Measurements from ENCODE around the gene SYCE1. TPM values are rescaled to one million over a fixed set of nuclear protein-coding genes. Genes with fewer than 3 reads are reported as not detected.
"Not testable (repeated sequence)": the region's sequence is repeated elsewhere in the genome, so short reads cannot be mapped to it uniquely, and the experiment has no call there.

The SYCE1 gene, protein sequence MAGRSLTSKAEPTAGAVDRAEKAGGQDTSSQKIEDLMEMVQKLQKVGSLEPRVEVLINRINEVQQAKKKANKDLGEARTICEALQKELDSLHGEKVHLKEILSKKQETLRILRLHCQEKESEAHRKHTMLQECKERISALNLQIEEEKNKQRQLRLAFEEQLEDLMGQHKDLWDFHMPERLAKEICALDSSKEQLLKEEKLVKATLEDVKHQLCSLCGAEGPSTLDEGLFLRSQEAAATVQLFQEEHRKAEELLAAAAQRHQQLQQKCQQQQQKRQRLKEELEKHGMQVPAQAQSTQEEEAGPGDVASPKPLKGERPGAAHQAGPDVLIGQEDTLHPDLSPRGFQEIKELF
- 0.87 TPM for total RNA-seq
- long read RNA-seq, partial matches to known transcripts: 0 of 1 reads
- long read RNA-seq, other reads (novel, unspliced or antisense): 1 of 1 reads

DNA sequence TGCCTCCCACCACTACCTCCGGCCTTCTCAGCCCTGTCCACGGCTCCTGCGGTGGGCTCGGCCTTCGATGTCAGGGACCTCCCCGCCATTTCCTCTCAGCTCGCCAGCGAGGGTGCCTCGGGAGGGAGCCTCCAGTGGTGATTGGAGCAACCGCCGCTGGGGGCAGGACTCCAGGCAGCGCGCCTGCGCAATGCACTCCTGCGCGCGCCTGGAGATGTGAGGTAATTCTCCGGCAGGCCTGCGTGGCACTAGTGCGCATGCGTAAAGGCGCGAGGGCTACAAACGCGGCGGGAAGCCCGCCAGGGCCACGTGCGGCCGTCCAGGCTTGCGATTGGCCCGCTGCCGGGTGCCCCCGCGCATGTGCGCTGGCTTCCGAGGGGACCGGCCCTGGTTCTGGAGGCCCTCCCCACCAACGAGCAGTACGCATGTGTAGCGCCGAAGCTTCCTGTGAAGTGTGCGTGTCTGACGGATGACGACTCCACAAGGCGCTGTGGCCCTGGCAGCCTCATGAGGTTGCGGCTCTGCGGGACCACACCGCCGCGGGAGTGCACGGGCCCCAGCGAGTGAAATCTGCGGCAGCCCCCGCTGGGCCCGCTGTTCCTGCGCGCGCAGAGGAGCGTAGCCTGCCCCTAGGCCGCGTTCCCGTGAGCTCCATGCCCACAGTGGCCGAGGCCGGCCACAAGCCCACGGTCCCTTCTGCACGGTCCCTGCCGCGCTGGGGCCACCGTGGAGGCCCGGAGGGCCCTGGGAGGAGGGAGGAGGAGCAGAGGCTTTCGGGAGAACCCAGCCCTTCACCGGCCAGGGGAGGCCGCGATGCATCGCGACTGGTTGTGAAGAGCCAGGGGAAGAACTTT lies at the start of gene SYCE1:
Gene SYCE1 (minus strand): TSS at position 143 of the 854 bp plus-strand sequence. CDS start 54 bp downstream, at position 89.
- Histone ChIP-seq H3K27me3 (peaks cover 10% of the 10 kb centered on the region), H3K4me3 (no peak within 1 kb of the TSS), H3K36me3 (no peaks in the 10 kb centered on the region), H3K9me3 (no peaks in the 10 kb centered on the region), H3K4me1 (no peaks in the 10 kb centered on the region), H3K27ac (no peak within 1 kb of the TSS)
- peak; percentile 51 for ATAC-seq
- intact Hi-C loops (cut with DNase I): no loop called here
- TF ChIP-seq CTCF (IDR thresholded peaks at IDR 0.05): no peak
- DNase-seq: no peak

DNA sequence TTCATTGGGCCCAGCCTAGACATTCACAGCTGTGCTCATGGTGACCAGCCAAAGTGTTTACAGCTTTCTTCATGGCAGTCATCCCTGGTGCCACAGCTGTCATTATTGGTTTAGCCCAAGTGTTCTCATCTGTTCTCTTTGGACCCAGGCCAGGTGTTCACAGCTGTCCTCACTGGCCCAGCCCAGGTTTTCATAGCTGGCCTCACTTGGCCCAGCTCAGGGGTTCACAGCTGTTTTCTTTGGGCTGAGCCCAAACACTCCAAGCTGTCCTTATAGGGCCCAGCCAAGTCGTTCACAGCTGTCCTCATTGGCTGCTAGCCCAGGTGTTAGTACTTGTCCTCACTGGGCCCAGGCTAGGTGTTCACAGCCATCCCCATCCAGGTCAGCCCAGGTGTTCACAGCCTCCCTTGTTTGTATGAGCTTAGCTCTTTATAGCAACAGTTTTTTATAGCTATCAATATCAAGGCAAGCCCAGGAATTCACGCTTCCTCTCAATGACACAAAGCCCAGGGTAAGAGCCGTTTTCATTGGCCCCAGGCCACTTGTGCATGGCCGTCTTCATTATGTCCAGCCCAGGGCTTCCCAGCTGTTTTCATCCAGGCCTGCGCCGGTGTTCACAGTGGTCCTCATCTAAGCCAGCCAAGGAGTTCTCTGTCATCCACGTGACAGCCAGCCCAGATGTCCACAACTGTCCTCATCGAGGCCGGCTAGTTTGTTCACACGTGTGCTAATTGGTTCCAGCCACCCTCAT lies 49.6 kb upstream of the SYCE1 start:
- Histone ChIP-seq H3K9me3 (no peaks in the 10 kb centered on the region), H3K4me3 (no peak overlapping the region), H3K4me1 (no peaks in the 10 kb centered on the region), H3K27me3 (peaks cover 8% of the 10 kb centered on the region), H3K27ac (no peak overlapping the region), H3K36me3 (no peaks in the 10 kb centered on the region)
- ATAC-seq: no peak
- no peak for TF ChIP-seq CTCF (IDR thresholded peaks at IDR 0.05)
- no peak for DNase-seq
- intact Hi-C loops (cut with DNase I): no loop called here

GRCh38 chr10:133613699-133614098 lies 48.3 kb upstream of the SYCE1 start:
- no peak for TF ChIP-seq CTCF (IDR thresholded peaks at IDR 0.05)
- Histone ChIP-seq H3K4me3 (no peak overlapping the region), H3K9me3 (no peaks in the 10 kb centered on the region), H3K27ac (no peak overlapping the region), H3K36me3 (no peaks in the 10 kb centered on the region), H3K27me3 (peaks cover 6% of the 10 kb centered on the region), H3K4me1 (no peaks in the 10 kb centered on the region)
- ATAC-seq: no peak
- intact Hi-C loops (cut with DNase I): no loop called here
- DNase-seq: no peak

DNA sequence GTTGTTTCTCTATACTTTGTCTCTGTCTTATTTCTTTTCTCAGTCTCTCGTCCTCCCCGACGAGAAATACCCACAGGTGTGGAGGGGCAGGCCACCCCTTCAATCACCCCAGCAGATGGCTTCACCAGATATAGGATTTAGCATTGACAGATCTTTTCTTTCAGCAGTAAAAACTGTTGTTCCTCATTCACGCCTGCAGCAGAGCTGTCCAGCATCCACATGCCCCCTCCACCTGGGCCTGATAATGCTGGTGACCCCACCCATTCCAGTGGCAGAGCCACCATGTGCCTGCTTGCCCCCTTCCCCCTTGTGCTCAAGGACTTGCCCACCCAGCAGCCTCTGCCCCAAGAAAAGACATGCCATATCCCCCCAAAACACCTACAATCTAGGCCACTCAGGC lies 45.7 kb upstream of the SYCE1 start:
- intact Hi-C loops (cut with DNase I): no loop called here
- no peaks in the 10 kb centered on the region for H3K36me3 ChIP-seq
- ATAC-seq (no peak), DNase-seq (no peak)
- no peaks in the 10 kb centered on the region for H3K4me1 ChIP-seq
- H3K27ac ChIP-seq: no peak overlapping the region
- TF ChIP-seq CTCF (IDR thresholded peaks at IDR 0.05): no peak
- peaks cover 17% of the 10 kb centered on the region for H3K27me3 ChIP-seq
- H3K9me3 ChIP-seq: no peaks in the 10 kb centered on the region
- H3K4me3 ChIP-seq: no peak overlapping the region

DNA sequence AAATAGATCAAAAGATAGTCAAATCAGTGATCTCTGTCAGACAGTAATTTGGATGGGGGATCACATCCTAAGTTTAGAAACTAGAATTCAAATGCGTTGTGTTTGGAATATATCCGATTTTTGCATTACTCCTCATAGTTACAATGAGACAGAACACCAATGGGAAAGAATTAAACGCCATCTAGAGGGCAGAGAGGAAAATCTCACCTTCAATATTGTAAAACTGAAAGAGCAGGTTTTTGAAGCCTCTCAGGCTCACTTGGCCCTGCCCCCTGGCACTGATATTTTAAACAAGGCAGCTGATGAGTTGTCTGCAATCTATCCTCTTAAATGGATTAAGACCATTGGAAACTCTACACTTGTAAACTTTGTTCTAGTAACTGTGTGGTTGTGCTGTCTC lies 43.5 kb upstream of the SYCE1 start:
- ATAC-seq: peak; percentile 66
- TF ChIP-seq CTCF (IDR thresholded peaks at IDR 0.05): peak; percentile 66
- Histone ChIP-seq H3K4me3 (no peak overlapping the region), H3K27ac (no peak overlapping the region), H3K36me3 (no peaks in the 10 kb centered on the region), H3K4me1 (no peaks in the 10 kb centered on the region), H3K9me3 (no peaks in the 10 kb centered on the region), H3K27me3 (peaks cover 30% of the 10 kb centered on the region)
- intact Hi-C loops (cut with DNase I): no loop called here
- no peak for DNase-seq

GRCh38 chr10:133603434-133603833 lies 38.1 kb upstream of the SYCE1 start:
- DNase-seq; H3K4me1 ChIP-seq; intact Hi-C loops (cut with DNase I); H3K9me3 ChIP-seq; H3K27ac ChIP-seq; H3K4me3 ChIP-seq; ATAC-seq; H3K36me3 ChIP-seq: not testable (repeated sequence)
- peaks cover 33% of the 10 kb centered on the region for H3K27me3 ChIP-seq

All from upper lobe of right lung (tissue), 1 donor.